K562 (cell line): ENCODE data around the gene MAPKAPK3. TPM values are rescaled to one million over a fixed set of nuclear protein-coding genes. Genes with fewer than 3 reads are reported as not detected.

Source experiments
- ATAC-seq: fragments of 200-7000 bp; cut with Tn5 transposase; 3 replicates; pipeline ENCODE4 v1.9.1; 2020; ENCODE audit warnings: moderate library complexity
- BruUV-seq: library from RNA; stranded (reverse); fragments of 400-500 nt; replicated peaks from 2 replicates; lab custom pipeline; 2021; lab: Mats Ljungman, UMichigan
- CTCF ChIA-PET: fragments of 300-600 bp; formaldehyde crosslinking; extraction: SDS; loops from one replicate; lab custom pipeline; 2021; ENCODE audit warnings: low intra/inter-chr PET ratio; lab: Yijun Ruan, JAX
- POLR2A ChIA-PET: fragments of 300-600, 350-650 bp; sonication (Branson Sonifier 250); formaldehyde crosslinking; extraction: SDS; loops from one replicate; lab custom pipeline; 2021; ENCODE audit warnings: antibody characterized with exemption, inconsistent platforms; lab: Yijun Ruan, JAX
- DNase-seq, 4 experiments: peaks; one replicate each; pipeline versions ENCODE4 v3.0.0 to v3.0.0-alpha.2; 2011 to 2018; ENCODE audit warnings: low spot score in 3 of 4, mixed read lengths in 3 of 4; ENCODE audit errors: extremely low read depth in 1 of 4
- FAIRE-seq: peaks from 2 replicates; lab custom pipeline; 2011; peaks lifted over from hg19 to GRCh38; lab: Jason Lieb, UNC
- H2AFZ ChIP-seq: 2 replicates; pipeline ENCODE4 v1.6.0; 2011; ENCODE audit warnings: low read depth, low read length, control low read depth, inconsistent platforms
- H3K27ac ChIP-seq: fragments of 200-600 bp; 3 replicates; pipeline ENCODE4 v1.8.0; 2011; ENCODE audit warnings: low read depth, mild to moderate bottlenecking, control low read depth, inconsistent platforms, low read length, moderate library complexity, mixed read lengths; ENCODE audit errors: extremely low read depth
- H3K27me3 ChIP-seq, 2 experiments: fragments of 300-600 bp in 1 of 2; 2 replicates in 1 of 2; 3 replicates in 1 of 2; pipeline versions ENCODE4 v1.6.0 to v1.8.0; 2011; ENCODE audit warnings: inconsistent platforms in 2 of 2, low read length in 2 of 2, mild to moderate bottlenecking in 1 of 2, mixed read lengths in 1 of 2, moderate library complexity in 1 of 2; ENCODE audit not compliant: control insufficient read depth in 2 of 2, insufficient read depth in 2 of 2
- H3K36me3 ChIP-seq: fragments of 300-600 bp; 3 replicates; pipeline ENCODE4 v1.8.0; 2011; ENCODE audit warnings: mild to moderate bottlenecking, low read length, inconsistent platforms; ENCODE audit not compliant: control insufficient read depth, insufficient read depth
- H3K4me1 ChIP-seq, 2 experiments: fragments of 200-600 bp in 1 of 2; replicated peaks in 1 of 2; 2 replicates in 1 of 2; 3 replicates in 1 of 2; pipeline versions ENCODE4 v1.5.1 to v1.8.0; 2011; ENCODE audit warnings: inconsistent platforms in 2 of 2, low read length in 2 of 2, mild to moderate bottlenecking in 1 of 2, mixed read lengths in 1 of 2, moderate library complexity in 1 of 2; ENCODE audit not compliant: control insufficient read depth in 2 of 2, insufficient read depth in 2 of 2
- H3K4me2 ChIP-seq: 2 replicates; pipeline ENCODE4 v1.6.1; 2011; ENCODE audit warnings: low read length, control low read depth, inconsistent platforms, mixed read lengths; ENCODE audit not compliant: insufficient read depth
- H3K4me3 ChIP-seq: fragments of 200-600 bp; sonication (generic), shearing (Covaris generic); 2 replicates; pipeline ENCODE4 v1.5.1; 2016; ENCODE audit warnings: control low read depth, inconsistent platforms
- H3K79me2 ChIP-seq: fragments of 200-600 bp; 3 replicates; pipeline ENCODE4 v1.8.0; 2011; ENCODE audit warnings: low read length, inconsistent platforms; ENCODE audit not compliant: control insufficient read depth, insufficient read depth
- H3K9ac ChIP-seq, 2 experiments: 2 replicates each; pipeline versions ENCODE4 v1.6.0 to v1.6.1; 2011; ENCODE audit warnings: low read depth in 2 of 2, low read length in 2 of 2, control low read depth in 1 of 2, inconsistent platforms in 1 of 2, mild to moderate bottlenecking in 1 of 2, mixed read lengths in 1 of 2; ENCODE audit not compliant: insufficient read depth in 1 of 2
- H3K9me1 ChIP-seq: one replicate; pipeline ENCODE4 v1.6.0; 2011; ENCODE audit warnings: inconsistent platforms, mild to moderate bottlenecking, low read length, moderate library complexity; ENCODE audit not compliant: control insufficient read depth, insufficient read depth
- H3K9me3 ChIP-seq: replicated peaks from 2 replicates; pipeline ENCODE4 v1.5.1; 2011; ENCODE audit warnings: low read depth, low read length, inconsistent platforms; ENCODE audit not compliant: control insufficient read depth, insufficient read depth
- H4K20me1 ChIP-seq: replicated peaks from 2 replicates; pipeline ENCODE4 v1.6.1; 2011; ENCODE audit warnings: low read length, inconsistent platforms, mixed read lengths; ENCODE audit not compliant: control insufficient read depth, insufficient read depth
- CBFA2T2 ChIP-seq: fragments of 450-650 bp; conservative IDR thresholded peaks from 2 replicates; pipeline ENCODE4 v1.6.1; 2017; ENCODE audit warnings: mild to moderate bottlenecking
- CBX2 ChIP-seq: fragments of 200-600 bp; sonication (generic); IDR thresholded peaks from one replicate; pipeline ENCODE4 v1.6.1; 2012; ENCODE audit warnings: mild to moderate bottlenecking, low read length, inconsistent platforms; ENCODE audit not compliant: insufficient read depth, poor library complexity, severe bottlenecking
- HIVEP1 ChIP-seq: fragments of 250-450 bp; sonication (Bioruptor Pico); IDR thresholded peaks from 2 replicates; pipeline ENCODE4 v1.4.0; 2020; ENCODE audit warnings: mild to moderate bottlenecking
- HNRNPL ChIP-seq: fragments of 200-400 bp; formaldehyde crosslinking; IDR thresholded peaks from 2 replicates; pipeline ENCODE4 v1.6.1; 2017; ENCODE audit warnings: low read depth, mild to moderate bottlenecking, low read length
- IRF2 ChIP-seq: sonication (generic); formaldehyde crosslinking; IDR thresholded peaks from 2 replicates; pipeline ENCODE4 v1.8.1; 2022; ENCODE audit warnings: mild to moderate bottlenecking, missing genetic modification reagents
- KDM2B ChIP-seq: fragments of 250-450 bp; sonication (Bioruptor Pico); IDR thresholded peaks from 2 replicates; pipeline ENCODE4 v1.8.0; 2021; ENCODE audit warnings: mild to moderate bottlenecking, moderate library complexity
- MAFK ChIP-seq: IDR thresholded peaks from 2 replicates; pipeline ENCODE4 v1.6.1; 2011; ENCODE audit warnings: low read length, improper control_type of control experiment
- MXD1 ChIP-seq: fragments of 250-450 bp; sonication (Bioruptor Pico); IDR thresholded peaks from 2 replicates; pipeline ENCODE4 v1.8.0; 2021; ENCODE audit warnings: borderline replicate concordance, mild to moderate bottlenecking, moderate library complexity; ENCODE audit not compliant: poor library complexity, severe bottlenecking
- PRMT5 ChIP-seq: sonication (generic); formaldehyde crosslinking; IDR thresholded peaks from 2 replicates; pipeline ENCODE4 v1.5.0; 2020; ENCODE audit warnings: missing genetic modification reagents
- TCF7L2 ChIP-seq: fragments of 150-350 bp; IDR thresholded peaks from 2 replicates; pipeline ENCODE4 v1.6.1; 2016; ENCODE audit warnings: low read depth, mild to moderate bottlenecking, low read length, moderate library complexity
- TGIF2 ChIP-seq: sonication (generic); formaldehyde crosslinking; IDR thresholded peaks from 2 replicates; pipeline ENCODE4 v1.8.1; 2022; ENCODE audit warnings: mild to moderate bottlenecking, missing genetic modification reagents, moderate library complexity
- THAP12 ChIP-seq: fragments of 250-450 bp; sonication (Bioruptor Pico); IDR thresholded peaks from 2 replicates; pipeline ENCODE4 v1.9.0; 2021; ENCODE audit warnings: mild to moderate bottlenecking, inconsistent platforms
- ZNF146 ChIP-seq: IDR thresholded peaks from one replicate; pipeline ENCODE4 v1.6.1; 2018; ENCODE audit warnings: missing compliant biosample characterization; ENCODE audit not compliant: unreplicated experiment
- ZNF76 ChIP-seq: fragments of 250-450 bp; sonication (Bioruptor Pico); IDR thresholded peaks from 2 replicates; pipeline ENCODE4 v1.4.0; 2020; ENCODE audit warnings: mild to moderate bottlenecking, moderate library complexity, borderline replicate concordance
- WGBS: fragments of 100-300 bp; shearing (Covaris generic); methylation state at CpG from one replicate; pipeline ENCODE4 v1.1.6; 2016; ENCODE audit warnings: low coverage, mixed read lengths; ENCODE audit not compliant: insufficient coverage; ENCODE audit errors: missing lambda C conversion rate; 5-methylcytosine and 5-hydroxymethylcytosine counted together
- in situ Hi-C: fragments of 300-500 bp; cut with MboI; formaldehyde crosslinking; loops from 4 replicates; pipeline ENCODE4 v1.15.0; 2018; ENCODE audit warnings: inconsistent platforms, mixed read lengths
- intact Hi-C: fragments of 100-400 bp; cut with micrococcal nuclease; formaldehyde crosslinking; loops from 2 replicates; pipeline ENCODE4 v1.14.2; 2022
- polyA plus RNA-seq, 8 experiments: library from polyadenylated mRNA; depleted of rRNA in 4 of 8; stranded (reverse) in 5 of 8; unstranded in 3 of 8; fragments of >200 nt; fragmentation: Nextera tagmentation in 2 of 8; fragmentation: Illumina TruSeq in 1 of 8; extraction: Ambion mirVana in 2 of 8; extraction: Trizol in 1 of 8; gene quantifications; 2 replicates each; pipeline versions ENCODE4 v1.2.1 to v1.2.3, GENCODE V29; 2011 to 2014; ENCODE audit warnings: inconsistent platforms in 1 of 8, missing spikeins in 1 of 8
- total RNA-seq, 7 experiments: library from RNA; depleted of rRNA in 6 of 7; stranded (reverse); fragments of >200 nt in 6 of 7; fragmentation: Illumina TruSeq in 2 of 7; extraction: Trizol in 2 of 7; gene quantifications; 2 replicates each; pipeline versions ENCODE4 v1.2.1 to v1.2.3, GENCODE V29; 2011 to 2021; ENCODE audit warnings: low replicate concordance in 1 of 7
- TF ChIP-seq, protein P1 (sequence below): fragments of 450-650 bp; formaldehyde crosslinking; conservative IDR thresholded peaks from 2 replicates; pipeline ENCODE4 v1.4.0; 2022; ENCODE audit warnings: mild to moderate bottlenecking, missing genetic modification characterization
- TF ChIP-seq, protein P2 (sequence below), 2 experiments: fragments of 450-650 bp; conservative IDR thresholded peaks; 2 replicates each; pipeline ENCODE4 v1.6.1; 2017; ENCODE audit warnings: mild to moderate bottlenecking in 2 of 2, moderate library complexity in 2 of 2

Gene MAPKAPK3
- total and polyA plus RNA-seq, 9 of the 15 experiments (the other 6 are each of a cell fraction or from before 2014, with no cell fraction given), result 8.0 to 56.4 (median 41.2) TPM

GRCh38 chr3:50661321-50661837, 44.4 kb downstream of the MAPKAPK3 start (continued):
- TF ChIP-seq MXD1 (CRISPR knock-in tag) (no peak), HNRNPL (no peak)
- TF ChIP-seq, protein P1, sequence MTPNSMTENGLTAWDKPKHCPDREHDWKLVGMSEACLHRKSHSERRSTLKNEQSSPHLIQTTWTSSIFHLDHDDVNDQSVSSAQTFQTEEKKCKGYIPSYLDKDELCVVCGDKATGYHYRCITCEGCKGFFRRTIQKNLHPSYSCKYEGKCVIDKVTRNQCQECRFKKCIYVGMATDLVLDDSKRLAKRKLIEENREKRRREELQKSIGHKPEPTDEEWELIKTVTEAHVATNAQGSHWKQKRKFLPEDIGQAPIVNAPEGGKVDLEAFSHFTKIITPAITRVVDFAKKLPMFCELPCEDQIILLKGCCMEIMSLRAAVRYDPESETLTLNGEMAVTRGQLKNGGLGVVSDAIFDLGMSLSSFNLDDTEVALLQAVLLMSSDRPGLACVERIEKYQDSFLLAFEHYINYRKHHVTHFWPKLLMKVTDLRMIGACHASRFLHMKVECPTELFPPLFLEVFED (CRISPR knock-in tag), result no peak
- TF ChIP-seq, protein P2, sequence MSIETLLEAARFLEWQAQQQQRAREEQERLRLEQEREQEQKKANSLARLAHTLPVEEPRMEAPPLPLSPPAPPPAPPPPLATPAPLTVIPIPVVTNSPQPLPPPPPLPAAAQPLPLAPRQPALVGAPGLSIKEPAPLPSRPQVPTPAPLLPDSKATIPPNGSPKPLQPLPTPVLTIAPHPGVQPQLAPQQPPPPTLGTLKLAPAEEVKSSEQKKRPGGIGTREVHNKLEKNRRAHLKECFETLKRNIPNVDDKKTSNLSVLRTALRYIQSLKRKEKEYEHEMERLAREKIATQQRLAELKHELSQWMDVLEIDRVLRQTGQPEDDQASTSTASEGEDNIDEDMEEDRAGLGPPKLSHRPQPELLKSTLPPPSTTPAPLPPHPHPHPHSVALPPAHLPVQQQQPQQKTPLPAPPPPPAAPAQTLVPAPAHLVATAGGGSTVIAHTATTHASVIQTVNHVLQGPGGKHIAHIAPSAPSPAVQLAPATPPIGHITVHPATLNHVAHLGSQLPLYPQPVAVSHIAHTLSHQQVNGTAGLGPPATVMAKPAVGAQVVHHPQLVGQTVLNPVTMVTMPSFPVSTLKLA (conservative IDR thresholded peaks at IDR 0.05), result no peak

DNA sequence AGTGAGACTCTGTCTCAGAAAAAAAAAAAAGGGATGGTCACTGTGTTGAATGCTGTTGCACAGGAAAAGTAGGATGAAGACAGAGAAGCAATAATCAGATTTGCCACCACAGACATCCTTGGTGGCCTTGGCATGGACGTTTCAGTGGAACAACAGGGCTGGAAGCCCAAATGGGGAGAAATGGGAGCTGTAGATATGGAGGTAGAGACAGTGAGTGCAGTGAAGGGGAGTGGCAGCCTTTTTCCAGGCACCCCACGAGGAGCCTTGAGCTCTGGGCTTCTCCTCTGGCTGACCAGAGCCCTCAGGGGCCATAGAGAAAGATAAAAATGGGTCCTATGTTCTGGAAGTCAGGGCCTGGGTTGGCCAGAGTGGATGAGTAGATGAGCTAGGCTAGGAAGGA, 45.5 kb downstream of the MAPKAPK3 start:
- 0% methylated on average over 1 of the region's 2 CpGs for WGBS
- Histone ChIP-seq H3K9me1 (no peaks in the 10 kb centered on the region), H3K9me3 (no peaks in the 10 kb centered on the region), H3K4me3 (no peak overlapping the region), H3K9ac (no peak overlapping the region), H3K4me1 (no peaks in the 10 kb centered on the region), H3K27ac (no peak overlapping the region), H4K20me1 (no peaks in the 10 kb centered on the region; the same call in 1 of the 2 replicates), H3K27me3 (peaks cover 2 to 26% of the 10 kb centered on the region in 2 experiments; a peak in 2 of 5 replicates), H3K36me3 (no peaks in the 10 kb centered on the region), H2AFZ (no peak overlapping the region), H3K4me2 (no peak overlapping the region), H3K79me2 (no peaks in the 10 kb centered on the region)
- in situ Hi-C loops (no loop called here), intact Hi-C loops (no loop called here)
- DNase-seq (no peak), FAIRE-seq (no peak), ATAC-seq (no peak)
- no TSS peak for BruUV-seq
- ChIA-PET POLR2A (interaction anchor here (0.7 to 1.7 kb wide), 3 partner anchors 9 to 1280 kb away, joined by 3 to 6 read pairs (median 3); partner anchors contain the start of genes PARP3 and RRP9), CTCF (no interaction called here)
- TF ChIP-seq MAFK, result no peak
- no peak for TF ChIP-seq PRMT5 (CRISPR knock-in tag)
- TF ChIP-seq CBX2, result no peak
- TF ChIP-seq TGIF2 (CRISPR knock-in tag), result no peak
- TF ChIP-seq ZNF146 (CRISPR knock-in tag), result no peak
- no peak for TF ChIP-seq ZNF76 (CRISPR knock-in tag)
- no peak for TF ChIP-seq CBFA2T2
- TF ChIP-seq IRF2 (CRISPR knock-in tag), result no peak
- TF ChIP-seq THAP12 (CRISPR knock-in tag), result no peak
- TF ChIP-seq KDM2B (CRISPR knock-in tag), result no peak
- no peak for TF ChIP-seq HIVEP1 (CRISPR knock-in tag)
- no peak for TF ChIP-seq TCF7L2
